ENCODE data around the gene DET1. TPM values are rescaled to one million over a fixed set of nuclear protein-coding genes. Genes with fewer than 3 reads are reported as not detected.

The DET1 gene
- total RNA-seq (4.1 TPM), polyA plus RNA-seq (5.0 TPM)
- long read RNA-seq, donor 1 = 0 reads
- long read RNA-seq, donor 2 = 0 reads
- long read RNA-seq, donor 3, partial matches to known transcripts = 0 of 5 reads
- long read RNA-seq, donor 3, other reads (novel, unspliced or antisense) = 0 of 5 reads
- long read RNA-seq, donor 4, partial matches to known transcripts = 0 of 1 reads
- long read RNA-seq, donor 4, other reads (novel, unspliced or antisense) = 0 of 1 reads
- long read RNA-seq, donor 5, transcript DET1-208 (1 exons, 3,844 nt) = major isoform, 8 of 10 reads
- long read RNA-seq, donor 5, partial matches to known transcripts = 0 of 10 reads
- long read RNA-seq, donor 5, other reads (novel, unspliced or antisense) = 0 of 10 reads
- long read RNA-seq, donor 6 = 0 reads
- long read RNA-seq, donor 7, partial matches to known transcripts = 0 of 2 reads
- long read RNA-seq, donor 7, other reads (novel, unspliced or antisense) = 0 of 2 reads
- long read RNA-seq, donor 8, partial matches to known transcripts = 0 of 2 reads
- long read RNA-seq, donor 8, other reads (novel, unspliced or antisense) = 0 of 2 reads
- long read RNA-seq, donor 9, partial matches to known transcripts = 0 of 3 reads
- long read RNA-seq, donor 9, other reads (novel, unspliced or antisense) = 0 of 3 reads
- long read RNA-seq, donor 10, partial matches to known transcripts = 0 of 4 reads
- long read RNA-seq, donor 10, other reads (novel, unspliced or antisense) = 0 of 4 reads

DNA sequence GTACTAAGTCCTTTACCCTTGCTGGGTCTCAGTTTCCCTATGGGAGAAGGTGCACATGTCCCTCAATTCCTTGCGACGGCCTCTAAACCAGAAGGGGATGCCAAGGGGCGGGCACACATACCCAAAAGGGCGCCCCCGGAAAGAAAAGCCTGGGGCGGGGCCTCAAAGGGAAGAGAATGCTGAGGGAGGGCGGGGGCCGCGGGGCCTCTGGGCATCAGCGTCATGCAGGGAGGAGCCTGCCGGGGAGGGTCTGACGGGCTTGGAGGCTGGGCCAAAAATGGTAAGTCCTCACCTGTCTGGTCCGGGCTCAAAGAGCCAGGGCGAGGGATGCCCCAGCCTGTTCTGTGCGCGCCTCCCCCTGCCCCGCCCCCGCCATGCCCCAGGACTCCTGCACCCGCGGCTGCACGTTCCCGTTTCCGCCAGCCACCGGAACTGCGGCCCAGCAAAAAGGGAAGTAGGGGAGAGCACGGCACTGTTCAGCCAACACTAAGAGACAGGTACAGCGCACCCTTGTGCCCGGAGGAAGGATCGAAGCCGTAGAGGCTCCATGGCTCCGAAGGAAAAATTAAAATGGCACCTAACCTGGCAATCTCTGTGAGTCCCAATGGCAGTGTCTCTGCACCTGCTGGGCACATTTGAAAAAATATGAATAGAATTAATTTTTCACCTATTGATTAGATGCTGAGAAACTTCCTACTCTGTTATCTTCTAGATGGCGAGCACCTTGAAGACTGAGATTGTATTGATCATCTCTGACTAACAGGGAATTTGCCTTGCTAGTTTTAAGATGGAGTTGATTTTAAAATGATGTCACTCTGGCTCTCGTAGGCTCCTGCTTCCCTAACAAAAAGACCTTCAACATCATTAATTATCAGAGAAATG, at the start of gene DET1:
Gene DET1, minus strand, starts transcription at position 434 of the 882 bp plus-strand sequence. CDS start 14,976 bp downstream, outside the sequence.
- Histone ChIP-seq H3K4me1 (ENCODE audit: control insufficient read depth in 2 of 2, insufficient read depth in 2 of 2, low read length in 2 of 2) (peaks cover 0 to 3% of the 10 kb centered on the region in 2 donors), H3K4me3 (ENCODE audit: low read length in 2 of 2) (peak within 1 kb of the TSS; percentile 70 to 85), H3K27me3 (ENCODE audit: control insufficient read depth in 2 of 2, insufficient read depth in 1 of 2, low read length in 1 of 2) (no peaks in the 10 kb centered on the region), H3K9me3 (ENCODE audit: control insufficient read depth in 2 of 2, insufficient read depth in 1 of 2, low read length in 1 of 2) (no peaks in the 10 kb centered on the region), H3K27ac (ENCODE audit: low read depth in 1 of 2, low read length in 1 of 2) (peak within 1 kb of the TSS; percentile 77 to 93), H3K36me3 (ENCODE audit: control insufficient read depth in 2 of 2, insufficient read depth in 2 of 2, low read length in 1 of 2) (no peaks in the 10 kb centered on the region)
- WGBS = 5% methylated on average over 33 of the region's 33 CpGs
- DNase-seq (ENCODE audit: low read depth in 6 of 9, low spot score in 9 of 9) = peak; percentile 82 to 97 (median 88)

DNA sequence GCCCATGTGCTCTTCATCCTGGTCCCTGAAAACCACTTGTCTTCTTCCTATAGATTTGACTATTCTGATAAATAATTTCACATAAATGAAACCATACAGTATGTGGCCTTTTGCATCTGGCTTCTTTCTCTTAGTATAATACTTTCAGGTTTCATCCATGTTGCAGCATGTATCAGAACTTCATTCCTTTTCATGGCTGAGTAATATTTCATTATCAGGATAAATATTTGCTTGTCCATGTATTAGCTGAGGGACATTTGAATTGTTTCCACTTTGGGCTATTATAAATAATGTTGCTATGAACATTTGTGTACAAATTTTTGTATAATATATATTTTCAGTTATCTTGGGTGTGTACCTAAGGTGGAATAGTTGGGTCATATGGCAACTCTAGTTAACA, 44.9 kb upstream of the DET1 start:
- DNase-seq (ENCODE audit: low read depth in 6 of 9, low spot score in 9 of 9) = no peak
- H3K9me3 ChIP-seq (ENCODE audit: control insufficient read depth in 2 of 2, insufficient read depth in 1 of 2, low read length in 1 of 2) = no peaks in the 10 kb centered on the region
- H3K27me3 ChIP-seq (ENCODE audit: control insufficient read depth in 2 of 2, insufficient read depth in 1 of 2, low read length in 1 of 2) = no peaks in the 10 kb centered on the region
- H3K36me3 ChIP-seq (ENCODE audit: control insufficient read depth in 2 of 2, insufficient read depth in 2 of 2, low read length in 1 of 2) = no peaks in the 10 kb centered on the region
- no peak overlapping the region for H3K4me3 ChIP-seq (ENCODE audit: low read length in 2 of 2)
- no peak overlapping the region for H3K27ac ChIP-seq (ENCODE audit: low read depth in 1 of 2, low read length in 1 of 2)
- H3K4me1 ChIP-seq (ENCODE audit: control insufficient read depth in 2 of 2, insufficient read depth in 2 of 2, low read length in 2 of 2) = no peaks in the 10 kb centered on the region

DNA sequence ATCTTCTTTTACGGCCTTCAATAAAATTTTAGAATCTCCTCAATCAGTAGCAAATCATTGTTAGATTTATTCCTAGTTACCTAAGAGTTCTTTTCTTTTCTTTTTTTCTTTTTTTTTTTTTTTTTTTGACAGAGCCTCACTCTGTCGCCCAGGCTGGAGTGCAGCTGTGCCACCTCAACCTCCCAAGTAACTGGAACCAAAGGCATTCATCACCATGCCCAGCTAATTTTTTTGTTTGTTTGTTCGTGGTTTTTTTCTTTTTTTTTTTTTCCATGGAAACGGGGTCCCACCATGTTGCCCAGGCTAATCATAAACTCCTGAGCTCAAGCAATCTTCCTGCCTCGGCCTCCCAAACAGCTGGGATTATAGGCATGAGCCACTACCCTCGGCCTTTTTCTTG, 44.3 kb upstream of the DET1 start:
- Histone ChIP-seq H3K4me3 (ENCODE audit: low read length in 2 of 2) (no peak overlapping the region), H3K27ac (ENCODE audit: low read depth in 1 of 2, low read length in 1 of 2) (no peak overlapping the region), H3K9me3 (ENCODE audit: control insufficient read depth in 2 of 2, insufficient read depth in 1 of 2, low read length in 1 of 2) (no peaks in the 10 kb centered on the region), H3K36me3 (ENCODE audit: control insufficient read depth in 2 of 2, insufficient read depth in 2 of 2, low read length in 1 of 2) (no peaks in the 10 kb centered on the region), H3K4me1 (ENCODE audit: control insufficient read depth in 2 of 2, insufficient read depth in 2 of 2, low read length in 2 of 2) (no peaks in the 10 kb centered on the region), H3K27me3 (ENCODE audit: control insufficient read depth in 2 of 2, insufficient read depth in 1 of 2, low read length in 1 of 2) (no peaks in the 10 kb centered on the region)
- no peak for DNase-seq (ENCODE audit: low read depth in 6 of 9, low spot score in 9 of 9)
- WGBS = 94% methylated on average over 6 of the region's 6 CpGs

DNA sequence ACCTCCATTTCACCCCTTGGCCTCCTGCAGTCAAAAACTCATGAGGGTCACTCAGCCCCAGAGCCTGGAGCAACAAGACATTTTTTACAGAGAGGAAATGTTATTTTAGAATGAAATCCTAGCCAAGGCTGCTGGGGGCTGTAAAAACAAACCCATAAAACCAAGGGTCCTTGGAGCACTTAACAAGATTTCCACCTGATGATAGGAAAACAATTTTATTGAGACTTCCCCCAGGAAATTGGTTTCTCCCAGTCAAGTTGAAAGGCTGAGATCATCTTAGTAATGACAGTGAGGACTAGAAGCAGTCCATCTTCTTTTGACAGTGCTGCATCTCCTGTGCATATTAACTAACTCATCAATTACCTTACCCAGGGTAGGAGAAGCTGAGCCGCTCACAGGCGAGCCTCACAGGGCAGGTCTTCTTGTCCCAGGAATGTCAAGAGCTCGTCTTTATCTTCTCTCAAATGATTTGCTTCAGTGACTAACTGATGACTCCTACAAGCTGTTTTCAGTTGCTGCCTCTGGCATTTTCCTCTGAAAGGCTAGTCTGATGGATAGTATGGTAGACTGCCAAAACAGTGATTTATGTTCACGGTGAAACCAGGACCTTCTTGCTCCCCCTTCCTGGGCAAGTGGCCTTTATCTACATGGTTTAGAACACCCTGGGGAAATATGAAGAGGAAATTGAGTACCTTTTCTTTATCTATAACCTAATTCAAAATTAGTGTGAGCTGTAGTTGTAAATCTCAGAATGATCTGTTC, 40.1 kb upstream of the DET1 start:
- H3K9me3 ChIP-seq (ENCODE audit: control insufficient read depth in 2 of 2, insufficient read depth in 1 of 2, low read length in 1 of 2) = no peaks in the 10 kb centered on the region
- no peaks in the 10 kb centered on the region for H3K27me3 ChIP-seq (ENCODE audit: control insufficient read depth in 2 of 2, insufficient read depth in 1 of 2, low read length in 1 of 2)
- no peak overlapping the region for H3K4me3 ChIP-seq (ENCODE audit: low read length in 2 of 2)
- no peak for DNase-seq (ENCODE audit: low read depth in 6 of 9, low spot score in 9 of 9)
- no peaks in the 10 kb centered on the region for H3K4me1 ChIP-seq (ENCODE audit: control insufficient read depth in 2 of 2, insufficient read depth in 2 of 2, low read length in 2 of 2)
- WGBS = 83% methylated on average over 4 of the region's 4 CpGs
- H3K36me3 ChIP-seq (ENCODE audit: control insufficient read depth in 2 of 2, insufficient read depth in 2 of 2, low read length in 1 of 2) = no peaks in the 10 kb centered on the region
- no peak overlapping the region for H3K27ac ChIP-seq (ENCODE audit: low read depth in 1 of 2, low read length in 1 of 2)

DNA sequence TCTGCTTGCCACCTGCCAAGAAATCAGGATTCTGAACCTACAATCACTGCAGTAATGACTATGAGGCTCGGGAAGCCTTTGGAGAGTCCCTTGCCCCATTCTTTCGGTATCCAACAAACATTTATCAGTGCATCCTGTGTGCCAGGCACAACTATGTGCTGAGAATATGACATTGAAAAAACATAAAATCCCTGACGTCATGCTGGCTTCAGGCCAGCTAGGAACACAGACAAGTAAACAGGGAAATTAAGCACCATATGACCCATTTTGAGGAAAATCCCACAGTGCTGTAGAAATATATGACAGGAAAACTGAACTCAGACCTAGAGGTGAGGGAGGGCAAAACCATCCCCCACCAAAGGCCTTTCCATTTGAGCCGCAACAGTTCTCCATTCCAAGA, 34.1 kb upstream of the DET1 start:
- H3K36me3 ChIP-seq (ENCODE audit: control insufficient read depth in 2 of 2, insufficient read depth in 2 of 2, low read length in 1 of 2) = no peaks in the 10 kb centered on the region
- no peaks in the 10 kb centered on the region for H3K4me1 ChIP-seq (ENCODE audit: control insufficient read depth in 2 of 2, insufficient read depth in 2 of 2, low read length in 2 of 2)
- H3K27ac ChIP-seq (ENCODE audit: low read depth in 1 of 2, low read length in 1 of 2) = no peak overlapping the region
- DNase-seq (ENCODE audit: low read depth in 6 of 9, low spot score in 9 of 9) = no peak
- no peaks in the 10 kb centered on the region for H3K9me3 ChIP-seq (ENCODE audit: control insufficient read depth in 2 of 2, insufficient read depth in 1 of 2, low read length in 1 of 2)
- WGBS = 92% methylated on average over 4 of the region's 4 CpGs
- H3K27me3 ChIP-seq (ENCODE audit: control insufficient read depth in 2 of 2, insufficient read depth in 1 of 2, low read length in 1 of 2) = no peaks in the 10 kb centered on the region
- no peak overlapping the region for H3K4me3 ChIP-seq (ENCODE audit: low read length in 2 of 2)

DNA sequence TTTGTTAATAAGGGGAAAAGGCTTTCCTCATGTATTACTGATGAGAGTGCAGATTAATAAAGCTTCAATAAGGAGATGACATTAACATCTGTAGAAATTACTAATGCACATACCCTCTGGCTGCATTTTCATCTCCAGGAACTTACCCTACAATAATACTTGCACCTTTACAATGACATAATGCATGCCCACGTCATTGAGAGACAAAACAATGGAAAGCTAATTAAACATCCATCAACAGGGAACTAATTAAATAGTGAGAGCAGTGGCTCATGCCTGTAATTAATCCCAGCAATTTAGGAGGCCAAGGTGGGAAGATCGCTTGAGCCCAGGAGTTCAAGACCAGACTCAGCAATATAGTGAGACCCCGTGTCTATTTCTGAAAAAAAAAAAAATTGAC, 32.8 kb upstream of the DET1 start:
- H3K4me3 ChIP-seq (ENCODE audit: low read length in 2 of 2) = no peak overlapping the region
- no peaks in the 10 kb centered on the region for H3K27me3 ChIP-seq (ENCODE audit: control insufficient read depth in 2 of 2, insufficient read depth in 1 of 2, low read length in 1 of 2)
- WGBS = 92% methylated on average over 3 of the region's 3 CpGs
- DNase-seq (ENCODE audit: low read depth in 6 of 9, low spot score in 9 of 9) = no peak
- H3K36me3 ChIP-seq (ENCODE audit: control insufficient read depth in 2 of 2, insufficient read depth in 2 of 2, low read length in 1 of 2) = no peaks in the 10 kb centered on the region
- no peaks in the 10 kb centered on the region for H3K4me1 ChIP-seq (ENCODE audit: control insufficient read depth in 2 of 2, insufficient read depth in 2 of 2, low read length in 2 of 2)
- no peaks in the 10 kb centered on the region for H3K9me3 ChIP-seq (ENCODE audit: control insufficient read depth in 2 of 2, insufficient read depth in 1 of 2, low read length in 1 of 2)
- H3K27ac ChIP-seq (ENCODE audit: low read depth in 1 of 2, low read length in 1 of 2) = no peak overlapping the region

DNA sequence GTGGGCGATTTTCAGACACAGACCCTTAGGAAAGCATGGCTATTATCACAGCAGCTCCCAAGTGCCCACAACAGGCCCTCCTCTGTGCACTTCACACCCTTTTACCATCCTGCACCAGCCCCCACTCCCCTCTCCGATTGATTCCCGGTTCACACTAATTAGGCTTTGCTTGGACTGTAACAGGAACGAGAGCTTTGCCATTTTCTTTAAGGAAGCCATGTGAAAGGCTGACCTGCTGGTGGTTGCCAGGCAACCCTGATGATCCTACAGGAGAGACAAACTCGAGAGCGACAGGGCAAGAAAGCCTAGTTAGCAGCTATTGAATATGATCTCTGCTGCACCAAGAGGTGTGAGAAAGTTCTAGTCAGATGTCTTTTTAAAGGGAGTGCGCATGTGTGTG, 28.2 kb upstream of the DET1 start:
- WGBS = 68% methylated on average over 7 of the region's 7 CpGs
- DNase-seq (ENCODE audit: low read depth in 6 of 9, low spot score in 9 of 9) = no peak
- no peaks in the 10 kb centered on the region for H3K27me3 ChIP-seq (ENCODE audit: control insufficient read depth in 2 of 2, insufficient read depth in 1 of 2, low read length in 1 of 2)
- H3K36me3 ChIP-seq (ENCODE audit: control insufficient read depth in 2 of 2, insufficient read depth in 2 of 2, low read length in 1 of 2) = no peaks in the 10 kb centered on the region
- no peaks in the 10 kb centered on the region for H3K9me3 ChIP-seq (ENCODE audit: control insufficient read depth in 2 of 2, insufficient read depth in 1 of 2, low read length in 1 of 2)
- H3K4me3 ChIP-seq (ENCODE audit: low read length in 2 of 2) = no peak overlapping the region
- no peaks in the 10 kb centered on the region for H3K4me1 ChIP-seq (ENCODE audit: control insufficient read depth in 2 of 2, insufficient read depth in 2 of 2, low read length in 2 of 2)
- no peak overlapping the region for H3K27ac ChIP-seq (ENCODE audit: low read depth in 1 of 2, low read length in 1 of 2)

DNA sequence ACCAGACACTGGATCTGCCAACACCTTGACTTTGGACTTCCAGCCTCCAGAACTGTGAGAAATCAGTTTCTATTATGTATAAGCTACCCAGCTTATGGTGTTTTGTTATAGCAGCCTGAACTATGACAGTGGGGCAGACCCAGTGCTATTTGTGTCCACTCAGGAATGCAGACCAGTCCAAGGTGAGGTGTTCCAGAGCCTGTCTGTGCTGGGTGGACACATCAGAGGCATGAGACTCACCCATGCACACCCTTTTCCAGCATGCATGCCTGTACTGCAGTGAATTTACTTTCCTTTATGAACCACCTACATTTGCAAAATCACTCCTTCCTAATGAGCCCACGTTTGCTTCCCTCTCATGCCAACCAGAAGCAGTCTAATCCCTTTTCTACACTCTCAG, 27.6 kb upstream of the DET1 start:
- Histone ChIP-seq H3K4me3 (ENCODE audit: low read length in 2 of 2) (no peak overlapping the region), H3K9me3 (ENCODE audit: control insufficient read depth in 2 of 2, insufficient read depth in 1 of 2, low read length in 1 of 2) (no peaks in the 10 kb centered on the region), H3K27me3 (ENCODE audit: control insufficient read depth in 2 of 2, insufficient read depth in 1 of 2, low read length in 1 of 2) (no peaks in the 10 kb centered on the region), H3K36me3 (ENCODE audit: control insufficient read depth in 2 of 2, insufficient read depth in 2 of 2, low read length in 1 of 2) (no peaks in the 10 kb centered on the region), H3K4me1 (ENCODE audit: control insufficient read depth in 2 of 2, insufficient read depth in 2 of 2, low read length in 2 of 2) (no peaks in the 10 kb centered on the region), H3K27ac (ENCODE audit: low read depth in 1 of 2, low read length in 1 of 2) (no peak overlapping the region)
- WGBS = 84% methylated on average over 1 of the region's 1 CpG
- no peak for DNase-seq (ENCODE audit: low read depth in 6 of 9, low spot score in 9 of 9)

All from thymus (tissue), 14 donors.